Epidermal melanocyte (primary cell): ENCODE data around the gene NF1.
A peak's percentile ranks its signal among the peaks of the same experiment; 100 is the strongest.
"Not testable (repeated sequence)": the region's sequence is repeated elsewhere in the genome, so short reads cannot be mapped to it uniquely, and the experiment has no call there.

ENCODE experiments used
- DNase-seq: peaks from one replicate; pipeline ENCODE4 v3.0.0; 2011; ENCODE audit warnings: low spot score; ENCODE audit not compliant: insufficient read length

Gene NF1

GRCh38 chr17:31251105-31251969 is 156.6 kb downstream of the NF1 start:
- no peak for DNase-seq

- DNase-seq = no peak
These were observed 157.2 kb downstream of the NF1 start for GRCh38 chr17:31251970-31252328.

DNA sequence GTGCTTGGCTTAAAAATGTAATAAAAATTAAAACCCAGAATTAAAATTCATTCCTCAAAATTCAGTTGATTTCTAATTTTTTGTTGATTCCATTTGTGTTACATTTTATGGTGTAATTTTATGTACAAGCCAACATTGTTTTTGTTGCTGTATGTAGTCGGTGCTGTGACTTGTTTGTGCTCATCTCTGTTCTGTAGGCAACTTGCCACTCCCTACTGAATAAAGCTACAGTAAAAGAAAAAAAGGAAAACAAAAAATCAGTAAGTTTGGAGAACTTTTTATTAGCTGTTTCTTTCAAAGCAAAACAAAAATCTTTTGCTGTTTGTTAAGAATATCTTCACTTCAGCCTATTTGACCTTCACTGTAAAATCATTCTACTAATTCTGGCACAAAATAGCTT is 158.0 kb downstream of the NF1 start:
- DNase-seq = no peak

- DNase-seq = no peak
These were observed 159.9 kb downstream of the NF1 start for GRCh38 chr17:31254654-31255053.

DNA sequence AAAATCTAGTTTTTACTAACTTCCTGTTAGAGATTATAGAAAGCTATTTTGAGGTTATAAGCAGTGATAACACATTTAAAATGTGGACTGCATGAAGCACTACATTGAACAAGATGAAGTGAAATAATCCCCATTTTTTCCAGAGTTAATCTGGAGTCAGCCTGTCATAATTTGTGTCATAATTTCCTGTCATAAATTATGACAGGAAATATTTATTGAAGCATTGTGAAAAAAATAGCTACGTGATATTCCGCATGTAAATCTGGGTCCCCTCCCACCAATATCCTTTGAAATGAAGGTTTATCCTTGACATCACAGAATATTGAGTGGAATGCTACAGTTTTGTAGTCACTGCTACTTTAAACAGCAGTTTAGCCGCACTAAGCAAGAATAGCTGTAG is 162.2 kb downstream of the NF1 start:
- DNase-seq = no peak

DNA sequence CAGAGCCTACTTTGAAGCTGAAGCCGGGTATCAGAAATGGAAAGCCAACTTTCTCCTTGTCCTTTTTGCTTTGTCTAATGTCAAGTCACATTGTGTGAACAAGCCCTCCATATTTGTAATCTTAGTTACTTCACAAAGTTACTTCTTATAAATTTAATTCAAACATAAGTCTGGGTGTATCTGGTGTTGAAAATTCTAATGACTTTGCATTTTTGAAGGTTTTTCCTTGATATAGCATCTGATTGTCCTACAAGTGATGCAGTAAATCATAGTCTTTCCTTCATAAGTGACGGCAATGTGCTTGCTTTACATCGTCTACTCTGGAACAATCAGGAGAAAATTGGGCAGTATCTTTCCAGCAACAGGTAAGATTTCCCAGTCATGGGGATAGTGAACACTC is 165.4 kb downstream of the NF1 start:
- no peak for DNase-seq

GRCh38 chr17:31261601-31262000 is 166.8 kb downstream of the NF1 start:
- no peak for DNase-seq

DNA sequence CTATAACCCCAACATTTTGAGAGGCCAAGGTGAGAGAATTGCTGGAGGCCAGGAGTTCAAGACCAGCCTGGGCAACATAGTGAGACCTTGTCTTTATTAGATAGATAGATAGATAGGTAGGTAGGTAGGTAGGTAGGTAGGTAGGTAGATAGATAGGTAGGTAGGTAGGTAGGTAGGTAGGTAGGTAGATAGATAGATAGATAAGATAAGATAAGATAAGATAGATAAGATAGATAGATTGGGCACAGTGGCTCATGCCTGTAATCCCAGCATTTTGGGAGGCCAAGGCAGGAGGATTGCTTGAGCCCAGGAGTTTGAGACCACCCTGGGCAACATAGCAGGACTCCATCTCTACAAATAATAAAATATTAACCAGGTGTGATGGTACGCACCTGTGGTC is 168.1 kb downstream of the NF1 start:
- DNase-seq = not testable (repeated sequence)

DNA sequence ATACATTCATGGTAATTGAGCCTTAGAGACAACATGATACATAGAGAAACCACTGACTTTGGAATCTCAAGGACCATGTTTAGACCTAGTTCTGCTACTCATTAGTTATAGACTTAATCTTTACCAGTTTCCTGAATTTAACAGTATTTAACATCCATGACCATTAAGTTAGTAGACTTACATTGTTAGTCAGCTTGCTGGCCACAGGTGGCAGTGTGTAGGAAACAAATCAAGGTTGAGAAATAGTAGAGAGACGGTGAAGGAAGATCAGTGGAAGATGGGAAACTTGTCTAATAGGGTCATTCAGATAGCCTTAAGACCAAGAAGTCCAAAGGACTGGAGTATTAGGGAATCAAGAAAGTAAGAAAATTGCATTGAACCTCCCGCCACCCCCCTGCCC is 171.3 kb downstream of the NF1 start:
- DNase-seq = no peak

DNA sequence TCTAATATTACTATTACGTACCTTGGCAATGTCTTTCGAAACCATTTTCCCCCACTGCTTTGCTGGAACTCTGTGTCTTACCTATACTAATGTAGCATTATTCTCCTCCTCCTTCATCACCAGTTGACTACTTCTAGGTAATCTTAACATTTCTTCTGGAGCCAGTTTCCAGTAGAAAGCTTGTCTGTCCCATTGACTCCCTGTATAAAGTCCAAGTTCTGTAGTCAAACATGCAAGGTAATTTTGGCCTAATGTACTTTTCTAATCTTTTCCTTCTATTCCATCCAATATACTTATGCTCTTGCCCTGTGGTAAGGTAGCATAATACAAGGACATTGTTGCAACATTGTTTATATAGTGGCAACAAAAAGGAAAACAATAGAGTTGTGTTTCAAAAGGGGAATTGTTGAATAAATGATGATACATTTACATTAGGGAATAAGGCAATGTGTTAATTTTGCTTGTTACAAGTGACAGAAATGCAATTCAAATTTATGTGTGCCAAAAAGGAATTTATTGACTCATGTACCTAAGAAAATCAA is 174.3 kb downstream of the NF1 start:
- DNase-seq = no peak

DNA sequence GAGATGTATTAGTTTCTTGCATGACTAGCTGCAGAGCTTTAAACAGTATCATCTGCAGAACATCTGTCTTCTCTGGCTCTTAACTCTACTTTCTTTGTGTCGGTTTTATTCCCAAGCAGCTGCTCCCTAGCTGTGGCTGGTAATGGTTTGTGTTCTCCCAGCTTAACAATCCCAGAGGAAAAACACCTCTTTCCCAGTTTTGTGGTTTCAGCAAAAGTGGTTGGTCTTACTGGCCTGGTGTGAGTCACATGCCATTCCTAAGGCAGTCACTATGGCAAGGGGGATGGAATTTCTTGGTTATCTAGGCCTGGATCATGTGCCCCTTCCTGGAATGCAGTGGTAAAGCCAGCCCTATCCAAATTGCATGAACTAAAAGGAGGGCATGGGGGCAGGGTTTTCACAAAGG is 174.8 kb downstream of the NF1 start:
- peak; percentile 85 for DNase-seq

- no peak for DNase-seq
These were observed 177.5 kb downstream of the NF1 start for GRCh38 chr17:31272236-31272635.

DNA sequence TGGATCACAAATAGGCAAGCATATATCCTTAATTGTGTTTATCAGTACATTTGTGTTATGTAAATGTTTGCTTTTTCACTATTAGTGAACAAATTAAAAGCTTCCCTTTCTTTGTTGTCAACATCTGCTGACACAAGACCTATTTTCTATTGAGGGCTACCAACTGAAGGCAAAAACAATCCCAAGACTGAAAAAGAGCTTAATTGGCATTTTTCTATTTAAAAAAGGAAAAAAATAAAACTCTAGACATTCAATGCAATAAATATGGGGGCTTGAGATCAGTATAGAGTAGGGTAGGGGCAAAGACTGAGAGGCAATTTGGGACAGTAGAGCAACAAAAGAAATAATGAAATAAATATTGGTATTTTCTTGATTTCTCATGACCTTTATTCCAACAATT is 178.0 kb downstream of the NF1 start:
- DNase-seq = no peak

GRCh38 chr17:31273516-31273915 is 178.7 kb downstream of the NF1 start:
- DNase-seq = no peak

- no peak for DNase-seq
These were observed 179.5 kb downstream of the NF1 start for GRCh38 chr17:31274252-31274651.

GRCh38 chr17:31275116-31275515 is 180.3 kb downstream of the NF1 start:
- DNase-seq = no peak

DNA sequence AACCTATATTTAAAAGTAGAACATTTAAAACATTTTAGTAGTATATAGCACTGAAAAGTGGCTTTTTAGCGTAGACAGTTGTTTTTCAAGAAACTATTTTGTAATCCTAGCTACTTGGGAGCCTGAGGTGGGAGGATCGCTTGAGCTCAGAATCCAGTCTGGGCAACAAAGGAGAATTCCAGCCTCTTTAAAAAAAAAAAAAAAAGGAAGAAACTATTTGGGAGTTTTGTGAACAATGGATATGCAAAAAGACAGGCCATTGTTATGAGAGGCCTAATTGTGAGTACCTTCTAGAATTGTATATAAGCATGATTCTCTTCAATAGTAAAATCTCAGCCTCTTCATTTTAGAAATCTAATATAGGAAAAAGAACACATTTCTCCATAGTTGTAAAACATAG is 184.6 kb downstream of the NF1 start:
- DNase-seq = no peak

DNA sequence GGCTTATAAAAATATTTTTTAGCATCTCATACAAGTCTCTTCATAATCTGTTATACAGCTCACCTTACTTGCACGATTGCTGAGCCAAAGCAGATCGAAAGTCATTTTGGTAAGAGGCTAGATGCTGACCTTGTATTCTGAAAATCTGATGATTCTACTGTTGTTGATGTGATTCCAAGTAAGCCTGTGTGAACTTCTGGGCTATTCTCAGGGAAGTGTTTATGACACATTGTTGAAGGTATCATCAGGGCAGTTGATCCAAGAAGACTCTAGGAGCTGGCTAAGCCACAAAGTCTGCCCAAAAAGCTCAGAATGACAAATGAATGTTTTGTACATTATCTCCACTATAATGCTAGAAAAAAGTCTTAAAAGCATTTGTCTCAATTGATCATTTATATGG is 186.3 kb downstream of the NF1 start:
- DNase-seq = no peak

GRCh38 chr17:31283841-31284240 is 189.1 kb downstream of the NF1 start:
- DNase-seq = no peak

GRCh38 chr17:31286587-31286986 is 191.8 kb downstream of the NF1 start:
- no peak for DNase-seq

DNA sequence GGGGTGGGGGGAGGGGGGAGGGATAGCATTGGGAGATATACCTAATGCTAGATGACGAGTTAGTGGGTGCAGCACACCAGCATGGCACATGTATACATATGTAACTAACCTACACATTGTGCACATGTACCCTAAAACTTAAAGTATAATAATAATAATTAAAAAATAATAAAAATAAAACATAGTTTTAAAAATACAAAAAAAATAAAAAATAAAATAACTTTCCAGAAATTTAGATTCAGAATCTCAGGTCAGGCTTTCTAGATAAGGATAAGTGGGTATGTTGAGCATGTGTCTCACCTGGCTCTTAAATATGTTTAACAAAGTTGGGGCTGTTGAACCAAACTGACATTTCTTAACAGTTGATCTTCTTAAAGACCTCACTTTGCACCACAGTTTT is 193.2 kb downstream of the NF1 start:
- not testable (repeated sequence) for DNase-seq

DNA sequence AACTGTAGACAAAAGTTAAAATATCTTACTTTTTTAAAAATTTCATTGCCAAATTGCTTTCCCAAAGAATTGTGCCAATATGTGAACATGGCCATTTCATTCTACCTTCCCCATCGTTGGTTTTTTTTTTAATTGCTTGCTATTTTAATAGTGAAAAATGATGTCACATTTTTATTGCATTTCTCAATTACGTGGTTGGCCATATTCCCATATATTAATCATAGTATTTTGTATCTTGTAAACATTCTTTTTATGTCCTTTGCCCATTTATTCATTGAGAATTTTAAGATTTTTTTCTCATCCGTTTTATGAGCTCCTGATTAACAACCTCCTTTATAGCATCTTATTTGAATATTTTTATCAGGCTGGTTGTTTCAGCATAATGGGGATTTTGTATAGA is 195.0 kb downstream of the NF1 start:
- DNase-seq = no peak

DNA sequence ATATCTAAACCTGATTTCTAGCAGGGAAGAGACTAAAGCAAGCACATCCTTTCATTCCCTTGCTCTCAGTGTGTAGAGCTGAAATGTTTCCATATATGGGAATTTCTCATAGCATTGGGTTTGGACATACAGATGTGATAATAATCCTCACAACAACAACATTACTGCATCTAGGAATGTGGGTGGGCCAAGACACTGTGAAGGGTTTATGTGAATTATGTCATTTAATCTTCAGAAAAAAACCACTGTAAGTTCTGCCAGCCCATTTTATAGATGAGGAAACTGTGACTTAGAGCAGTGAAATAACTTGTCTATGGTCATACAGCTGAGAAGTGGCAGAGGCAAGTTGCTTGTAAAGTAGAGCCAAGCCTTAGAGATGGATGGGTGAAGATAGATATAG is 197.0 kb downstream of the NF1 start:
- DNase-seq = no peak
